Activated effector memory CD4-positive, alpha-beta T cell treated with anti-CD3 and anti-CD28 coated beads, Interleukin-2, amount 50 U/mL, for 16 hours (primary cell): ENCODE measurements around the gene CD48.

Source experiments
- DNase-seq: peaks from one replicate; pipeline ENCODE4 v3.0.0-alpha.2; 2020

CD48 gene, protein sequence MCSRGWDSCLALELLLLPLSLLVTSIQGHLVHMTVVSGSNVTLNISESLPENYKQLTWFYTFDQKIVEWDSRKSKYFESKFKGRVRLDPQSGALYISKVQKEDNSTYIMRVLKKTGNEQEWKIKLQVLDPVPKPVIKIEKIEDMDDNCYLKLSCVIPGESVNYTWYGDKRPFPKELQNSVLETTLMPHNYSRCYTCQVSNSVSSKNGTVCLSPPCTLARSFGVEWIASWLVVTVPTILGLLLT

DNA sequence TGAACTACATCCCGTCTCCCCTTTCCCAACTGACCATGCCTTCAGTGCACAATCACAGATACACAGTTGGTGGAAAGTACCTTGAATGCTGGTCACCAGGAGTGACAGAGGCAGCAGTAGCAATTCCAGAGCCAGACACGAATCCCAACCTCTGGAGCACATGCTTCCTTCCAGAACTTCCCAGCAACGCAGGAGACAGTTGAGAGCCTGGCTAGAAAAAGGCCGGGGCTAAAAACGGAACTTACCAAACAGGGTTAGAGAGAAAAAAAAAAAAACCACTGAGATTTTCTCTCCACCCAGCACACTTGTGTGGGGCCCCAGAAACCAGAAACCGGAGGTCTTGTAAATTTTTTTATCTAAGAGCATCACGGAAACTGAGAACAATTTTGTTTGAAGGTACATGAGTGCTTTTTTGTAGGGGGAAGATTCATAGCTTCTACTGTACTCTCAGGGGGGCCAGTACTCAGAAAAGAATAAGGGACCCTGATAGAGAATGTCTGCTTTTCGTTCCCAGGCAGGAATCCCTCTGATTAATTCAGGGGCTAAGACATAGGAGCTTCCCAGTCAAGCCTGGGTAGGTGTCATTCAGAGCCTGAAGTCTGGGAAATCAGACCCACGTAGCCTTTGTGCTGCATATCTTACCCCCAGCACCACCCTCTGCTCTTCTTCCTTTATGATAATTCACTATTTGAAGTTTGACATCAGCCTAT lies at the start of gene CD48:
Gene CD48, minus strand, starts transcription at position 221 of the 710 bp plus-strand sequence. Its CDS starts 59 bp downstream, at position 162.
- peak; percentile 79 for DNase-seq

GRCh38 chr1:160761046-160761445 lies 49.4 kb upstream of the CD48 start:
- DNase-seq, result no peak

GRCh38 chr1:160759740-160760139 lies 48.1 kb upstream of the CD48 start:
- no peak for DNase-seq

DNA sequence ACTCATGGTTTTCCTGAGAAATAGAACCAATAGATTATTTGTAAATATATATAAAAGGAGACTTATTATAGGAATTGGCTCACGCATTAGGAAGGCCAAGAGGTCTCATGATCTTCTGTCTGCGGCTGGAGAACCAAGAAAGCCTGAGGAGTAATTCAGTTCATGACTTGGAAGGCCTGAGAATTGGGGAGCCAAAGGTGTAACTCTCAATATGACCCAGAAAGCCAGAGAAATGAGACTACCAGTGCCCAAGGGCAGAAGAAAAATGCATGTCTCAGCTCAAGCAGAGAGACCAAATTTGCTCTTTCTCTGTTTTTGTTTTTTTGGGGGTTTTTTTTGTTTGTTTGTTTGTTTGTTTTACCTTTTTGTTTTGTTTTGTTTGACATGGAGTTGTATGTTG lies 46.9 kb upstream of the CD48 start:
- no peak for DNase-seq

DNA sequence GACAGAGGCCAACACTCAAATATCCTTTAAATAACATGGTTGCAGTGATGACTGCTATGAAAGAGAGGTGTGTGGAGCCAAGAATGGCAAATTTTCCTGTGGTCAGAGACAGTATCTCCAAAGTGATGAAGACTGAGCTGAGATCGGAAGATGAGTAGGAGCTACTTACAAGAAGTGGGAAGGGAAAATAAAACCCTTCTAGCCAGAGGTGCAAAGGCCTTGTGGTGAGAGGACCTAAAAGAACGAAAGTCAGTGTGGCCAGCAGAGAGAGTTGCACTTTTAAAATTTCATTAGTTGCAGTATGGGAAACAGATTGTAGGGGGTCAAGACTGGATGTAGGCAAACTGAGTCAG lies 45.2 kb upstream of the CD48 start:
- no peak for DNase-seq

GRCh38 chr1:160755911-160756848 lies 44.6 kb upstream of the CD48 start:
- DNase-seq, result no peak

- DNase-seq, result no peak
Observed at GRCh38 chr1:160755461-160755860, 43.8 kb upstream of the CD48 start.

DNA sequence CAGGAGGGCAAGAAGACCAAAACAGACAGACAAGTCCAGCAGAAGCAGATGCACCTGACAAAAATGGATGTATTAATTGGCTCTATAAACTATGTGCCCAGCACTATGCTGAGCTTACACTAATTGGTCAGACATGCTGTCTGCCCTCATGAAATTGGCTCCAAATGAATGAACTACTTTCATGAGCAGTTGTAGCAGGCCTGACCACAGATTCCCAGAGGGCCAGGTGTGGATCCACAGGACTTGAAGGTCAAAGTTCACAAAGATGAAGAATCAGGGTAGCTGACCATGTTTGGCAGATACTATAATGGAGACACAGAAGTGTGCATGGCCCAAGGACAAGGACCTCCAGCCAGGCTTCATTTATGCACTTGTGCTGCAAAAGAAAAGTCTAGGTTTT lies 42.0 kb upstream of the CD48 start:
- no peak for DNase-seq

DNA sequence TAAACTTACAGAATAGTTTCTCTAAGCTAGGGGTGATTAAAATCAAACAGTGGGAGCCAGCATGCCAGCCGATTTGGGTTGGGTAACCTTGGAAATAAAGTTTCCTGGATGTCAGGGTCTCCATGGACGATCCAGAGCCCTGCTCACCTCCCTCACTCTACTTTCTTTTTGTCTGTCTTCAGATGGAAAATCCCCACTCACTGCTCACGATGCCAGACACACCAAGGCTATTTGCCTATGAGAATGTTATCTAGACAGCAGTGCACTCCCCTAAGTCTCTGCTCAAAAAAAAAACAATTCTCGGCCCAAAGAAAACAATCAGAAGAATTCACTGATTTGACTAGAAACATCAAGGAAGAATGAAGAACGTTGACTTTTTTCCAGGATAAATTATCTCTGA lies 41.3 kb upstream of the CD48 start:
- DNase-seq, result no peak

DNA sequence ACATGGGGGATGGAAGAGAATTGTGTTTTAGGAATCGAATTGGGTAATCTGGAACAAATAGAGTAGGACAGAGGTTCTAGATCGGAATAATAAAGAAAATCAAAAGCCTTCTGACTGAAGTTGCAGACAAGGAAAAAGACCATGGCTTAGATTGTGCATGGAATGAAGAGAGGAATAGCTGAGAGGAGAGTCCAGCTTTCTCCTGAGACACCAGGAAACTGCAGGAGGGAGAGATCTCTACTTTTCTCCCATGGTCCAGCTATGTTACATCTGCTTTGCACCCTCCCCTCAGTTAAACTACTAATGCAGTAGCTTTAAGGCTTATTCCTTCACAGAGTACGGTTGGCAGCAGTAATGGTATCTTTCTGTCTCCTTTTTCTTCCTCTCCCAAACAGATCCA lies 40.8 kb upstream of the CD48 start:
- DNase-seq, result no peak

DNA sequence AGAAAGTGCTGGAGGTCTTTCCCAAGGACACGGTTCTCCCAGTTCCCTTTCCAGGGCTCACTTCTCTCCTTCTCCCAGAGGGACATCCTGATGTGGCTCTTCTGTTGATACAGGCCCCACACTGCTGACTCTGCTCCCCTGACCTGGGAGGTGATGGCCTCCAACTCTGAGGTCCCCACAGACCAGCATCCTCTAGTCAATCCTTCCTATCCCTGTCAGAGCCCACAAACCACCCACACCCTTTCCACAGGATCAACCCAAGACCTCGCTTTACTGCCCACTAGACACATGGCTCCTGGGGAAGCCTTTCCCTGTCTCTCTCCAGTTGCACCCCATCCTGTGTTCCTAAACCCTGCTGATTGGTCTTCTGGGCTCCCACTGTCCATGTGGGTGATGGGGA lies 39.0 kb upstream of the CD48 start:
- DNase-seq, result no peak

DNA sequence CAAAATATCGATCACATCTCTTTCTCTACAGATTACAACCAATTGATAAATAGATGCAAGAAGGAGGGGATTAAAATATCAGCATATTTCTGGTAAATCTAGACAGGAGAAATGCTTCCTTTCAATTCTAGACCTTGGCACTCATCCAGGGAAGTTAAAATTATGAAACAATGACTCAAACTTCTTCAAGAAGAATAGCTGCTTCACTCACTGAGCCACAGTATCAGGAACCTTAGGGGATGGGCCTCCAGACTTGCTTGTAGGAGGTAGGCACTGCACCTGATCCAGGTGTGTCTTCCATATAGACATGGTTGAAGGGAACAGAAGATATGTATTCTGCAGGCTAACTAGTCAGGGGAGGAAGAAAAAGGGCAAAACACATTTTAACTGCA lies 37.3 kb upstream of the CD48 start:
- DNase-seq, result no peak

- no peak for DNase-seq
Observed at GRCh38 chr1:160748181-160748877, 36.7 kb upstream of the CD48 start.

GRCh38 chr1:160747717-160748116 lies 36.1 kb upstream of the CD48 start:
- no peak for DNase-seq

DNA sequence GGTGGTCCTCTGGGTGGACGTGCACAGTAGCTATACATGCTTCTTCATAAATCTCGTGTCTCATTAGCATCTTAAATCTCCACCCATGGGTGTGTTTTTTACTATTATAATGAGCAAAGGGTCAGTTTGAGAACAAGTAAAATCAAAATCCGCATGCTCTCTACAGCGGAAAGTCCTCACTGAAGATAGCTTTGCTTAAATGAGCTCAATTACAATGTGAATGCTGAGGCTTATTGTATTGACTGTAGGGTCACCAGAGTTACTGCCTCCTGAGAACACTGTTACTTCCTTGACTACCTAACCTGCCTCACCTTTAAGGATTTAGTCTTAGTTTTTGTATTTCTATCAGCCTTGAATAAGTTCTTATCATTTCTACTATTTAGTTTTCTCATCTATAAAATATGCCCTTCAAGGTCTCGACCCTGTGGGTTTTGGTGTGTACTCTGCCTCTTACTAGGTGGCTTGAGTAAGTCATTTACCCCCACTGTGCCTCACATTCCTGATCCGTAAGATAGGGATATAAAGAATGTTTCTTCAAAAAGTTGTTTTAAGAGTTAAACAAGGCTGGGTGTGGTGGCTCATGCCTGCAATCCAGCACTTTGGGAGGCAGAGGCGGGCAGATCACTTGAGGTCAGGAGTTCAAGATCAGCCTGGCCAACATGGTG lies 35.3 kb upstream of the CD48 start:
- DNase-seq, result no peak

DNA sequence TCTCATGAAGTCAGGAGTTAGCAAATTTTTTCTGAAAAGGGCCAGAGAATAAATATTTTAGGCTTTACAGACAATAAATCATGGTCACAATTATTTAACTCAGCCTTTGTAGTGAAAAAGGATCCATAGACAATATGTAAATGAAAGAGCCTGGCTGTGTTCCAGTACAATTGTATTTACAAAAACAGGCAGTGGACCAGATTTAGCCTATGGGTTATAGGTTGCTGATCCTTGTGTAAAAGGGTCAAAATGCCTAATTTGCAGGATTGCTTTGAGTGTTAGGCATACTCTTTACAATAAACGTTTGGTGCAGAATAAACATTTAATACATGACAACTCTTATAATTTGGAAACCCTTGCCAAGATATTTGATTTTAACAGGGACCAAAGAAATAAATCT lies 33.9 kb upstream of the CD48 start:
- DNase-seq, result no peak

DNA sequence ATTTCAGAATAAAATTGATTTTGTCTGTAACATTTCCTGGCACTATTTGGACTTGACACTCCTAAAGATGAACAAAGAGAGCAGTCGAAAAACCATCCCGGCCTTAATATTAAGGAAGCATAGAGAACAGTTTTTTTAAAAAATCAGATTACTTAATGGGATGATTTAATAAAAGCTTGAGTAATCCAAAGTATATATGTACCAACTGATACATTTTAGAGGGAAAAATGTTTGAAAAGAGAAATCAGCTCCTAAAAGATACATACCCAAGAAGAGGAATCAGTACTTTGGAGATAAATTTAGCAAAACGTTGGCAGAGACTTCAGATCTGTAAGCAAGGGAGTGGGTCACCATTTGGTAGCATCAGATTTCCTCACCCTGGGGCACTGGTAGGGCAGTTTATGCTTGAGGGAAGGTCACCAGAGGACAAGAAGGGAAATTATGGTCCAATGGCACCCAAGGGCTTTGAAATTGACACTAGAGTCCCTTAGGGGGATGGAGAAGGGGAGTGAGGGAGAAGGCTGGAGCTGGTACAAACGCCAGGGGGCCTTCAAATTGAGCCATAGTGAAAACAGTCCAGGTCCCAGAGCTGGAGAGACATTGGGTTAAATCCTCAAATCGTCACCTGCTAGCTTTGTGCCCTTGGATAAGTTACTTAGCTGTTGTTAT lies 33.4 kb upstream of the CD48 start:
- DNase-seq, result no peak

DNA sequence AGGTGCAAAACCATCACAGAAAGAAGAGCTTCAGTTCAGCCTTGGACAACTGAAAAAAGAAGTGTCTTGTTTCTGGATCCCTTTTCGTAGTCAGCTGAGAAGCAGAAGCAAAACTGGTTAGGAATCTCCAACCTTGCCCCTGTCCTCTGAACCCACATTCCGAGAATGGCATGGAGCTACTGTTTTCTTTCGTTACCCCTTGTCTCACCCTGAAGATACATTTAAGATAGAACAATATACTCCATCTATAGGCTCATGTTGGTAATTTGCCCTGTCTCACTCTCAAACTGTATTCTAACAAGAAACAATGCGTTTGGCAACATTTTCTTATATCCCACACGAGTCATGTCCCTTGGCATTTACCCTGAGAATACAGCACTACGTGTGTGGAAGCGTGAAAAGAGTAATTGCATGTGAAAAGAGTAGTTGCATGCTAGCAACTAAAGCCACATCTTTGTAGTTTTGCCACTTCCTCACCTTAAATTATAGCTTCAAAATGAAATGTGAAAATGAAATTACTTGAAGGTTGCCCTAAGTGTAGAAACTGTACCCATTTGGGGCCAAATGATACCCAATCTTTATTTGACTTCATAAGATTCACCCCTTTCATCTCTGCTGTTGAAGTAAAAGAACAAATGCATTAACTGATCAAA lies 32.7 kb upstream of the CD48 start:
- DNase-seq, result no peak

DNA sequence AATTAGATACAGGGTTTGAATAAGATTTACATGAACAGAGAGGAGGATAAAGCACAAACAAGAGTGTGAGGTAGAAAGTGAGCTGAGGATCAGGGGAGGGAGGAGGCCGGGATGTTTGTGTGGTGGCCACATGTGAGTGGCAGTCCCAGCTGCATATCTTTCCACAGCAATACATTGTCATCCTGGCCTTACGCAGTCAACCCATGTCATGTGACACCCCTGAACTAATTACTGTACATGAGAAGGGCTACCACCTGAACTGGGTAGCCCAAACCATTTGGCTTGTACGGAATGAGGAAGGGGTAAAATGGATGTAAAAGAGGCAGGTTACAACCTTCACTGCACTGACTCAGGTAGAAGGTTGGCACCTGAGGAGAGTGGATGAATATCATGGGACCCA lies 31.6 kb upstream of the CD48 start:
- DNase-seq, result no peak

DNA sequence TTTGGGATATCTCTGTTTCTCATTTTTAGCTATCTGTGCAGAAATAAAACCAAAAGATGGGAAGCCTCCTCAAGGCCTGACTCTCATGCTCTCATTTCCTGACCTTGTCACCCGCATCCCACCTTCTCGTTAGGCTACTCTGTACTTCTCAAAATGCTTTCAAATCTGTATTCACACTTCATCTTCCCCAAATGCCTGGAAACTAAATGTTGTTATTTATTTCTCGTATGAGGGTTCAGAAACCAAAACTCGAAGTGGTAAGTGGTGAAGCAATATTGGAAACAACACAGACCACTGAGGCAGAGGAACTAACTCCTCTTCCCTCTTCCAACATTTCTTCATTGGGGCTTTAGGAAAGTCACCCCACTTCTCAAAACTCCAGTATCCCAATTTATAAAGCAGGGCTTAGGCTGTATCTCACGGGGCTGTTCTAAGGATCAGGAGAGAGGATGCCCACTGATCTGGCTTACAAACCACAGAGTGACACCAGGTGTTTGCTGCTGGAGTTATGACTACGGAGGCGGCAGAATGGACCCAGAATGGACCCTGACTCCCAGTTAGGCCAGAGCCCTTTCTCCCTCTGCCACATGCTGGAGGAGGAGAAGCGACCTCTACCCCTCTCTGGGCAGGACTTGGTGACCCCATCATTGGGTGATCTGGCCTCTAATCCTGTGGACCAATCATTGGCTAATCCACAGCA lies 31.0 kb upstream of the CD48 start:
- DNase-seq, result no peak
